Measurements from ENCODE around the gene WDR64.
"Not testable (repeated sequence)": the region's sequence is repeated elsewhere in the genome, so short reads cannot be mapped to it uniquely, and the experiment has no call there.

WDR64 gene

DNA sequence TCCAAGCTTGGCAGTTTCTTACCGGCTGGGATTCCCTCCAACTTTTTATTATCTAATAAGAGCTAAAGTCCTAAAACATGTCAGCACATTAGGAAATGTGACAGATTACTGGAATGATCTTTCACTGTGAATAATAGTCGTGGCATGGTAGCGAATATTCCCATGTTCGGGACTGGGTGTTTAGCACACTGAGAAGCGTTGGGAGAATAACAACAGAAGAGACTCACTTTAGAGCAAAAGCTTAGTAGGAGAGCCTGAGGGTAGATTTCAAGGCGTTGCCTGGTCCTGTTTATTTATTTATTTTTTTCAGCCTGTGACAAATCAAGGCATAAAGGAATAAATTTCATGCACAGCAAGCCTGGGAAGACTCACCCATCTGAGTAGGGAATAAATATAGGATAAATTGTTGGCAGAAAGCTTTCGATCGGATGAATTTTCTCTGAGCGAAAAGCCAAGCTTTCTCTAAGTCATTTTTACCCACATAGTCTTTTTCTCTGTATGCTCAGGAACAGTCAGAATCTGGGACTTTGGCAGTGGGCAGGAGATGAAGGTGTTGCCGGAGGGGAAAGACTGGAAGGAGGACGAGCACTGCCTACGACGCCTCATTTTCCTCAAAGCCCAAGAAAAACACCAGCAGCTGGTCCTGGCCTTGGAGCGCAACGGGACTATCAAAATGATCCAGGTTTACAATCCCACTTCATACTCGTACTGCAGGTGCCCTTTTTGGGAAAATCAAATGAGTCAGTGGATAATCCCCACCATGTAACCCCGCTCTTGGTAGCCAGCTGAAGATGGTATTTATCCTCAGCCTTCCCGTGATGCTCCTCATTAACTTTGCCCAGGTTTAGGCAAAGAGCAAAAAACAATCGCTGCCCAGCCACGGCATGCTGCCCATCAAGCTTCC, 97.2 kb downstream of the WDR64 start:
- no peak for DNase-seq

- no peak for DNase-seq
Measured at GRCh38 chr1:241749945-241750695, 98.0 kb downstream of the WDR64 start.

DNA sequence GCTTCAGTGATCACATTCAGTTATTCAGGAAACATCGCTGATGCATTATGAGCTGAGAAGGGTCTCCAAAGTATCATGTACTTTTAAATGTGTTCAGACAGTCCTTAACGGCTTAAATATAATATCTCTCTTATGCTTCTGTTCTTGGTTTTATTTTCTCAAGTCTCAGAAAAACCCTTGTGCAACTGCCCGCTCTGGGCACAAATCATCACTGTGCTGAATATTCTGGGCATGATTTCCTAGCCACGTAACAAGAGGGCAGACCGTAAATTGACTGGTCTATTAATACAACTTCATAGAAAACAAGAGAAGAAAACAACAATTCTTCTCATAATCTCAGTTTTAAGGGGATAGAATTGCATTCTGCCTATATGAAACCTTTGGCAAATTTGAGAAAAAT, 99.4 kb downstream of the WDR64 start:
- no peak for DNase-seq

DNA sequence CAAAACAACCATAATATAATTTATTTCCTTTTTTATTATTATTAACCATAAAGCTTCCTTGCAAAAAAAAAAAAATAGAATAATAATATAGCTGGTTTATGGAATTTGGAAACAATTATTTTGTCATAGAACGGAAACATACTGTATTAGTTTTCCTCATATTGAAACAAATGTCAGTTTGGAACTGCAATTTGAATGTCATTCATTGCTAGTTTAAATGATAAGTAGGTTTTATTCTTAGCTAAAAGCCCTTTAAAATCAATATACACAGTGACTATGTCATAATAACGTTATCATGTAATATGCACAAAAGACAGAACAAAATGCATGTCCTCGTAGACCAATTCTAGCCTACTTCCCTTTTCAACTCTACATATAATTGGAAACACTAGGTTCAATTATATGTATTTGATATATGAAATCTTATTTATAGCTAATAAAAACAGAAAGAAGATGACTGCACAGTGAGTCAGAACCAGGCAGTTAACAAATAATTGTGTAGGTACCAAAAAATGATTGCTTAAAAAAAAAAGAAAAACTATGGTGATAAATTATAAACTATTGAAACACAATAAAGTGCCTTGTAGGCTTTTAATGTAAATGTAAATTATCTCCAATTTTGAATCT, 110.7 kb downstream of the WDR64 start:
- DNase-seq: no peak

- no peak for DNase-seq
Measured at GRCh38 chr1:241765390-241765789, 113.3 kb downstream of the WDR64 start.

DNA sequence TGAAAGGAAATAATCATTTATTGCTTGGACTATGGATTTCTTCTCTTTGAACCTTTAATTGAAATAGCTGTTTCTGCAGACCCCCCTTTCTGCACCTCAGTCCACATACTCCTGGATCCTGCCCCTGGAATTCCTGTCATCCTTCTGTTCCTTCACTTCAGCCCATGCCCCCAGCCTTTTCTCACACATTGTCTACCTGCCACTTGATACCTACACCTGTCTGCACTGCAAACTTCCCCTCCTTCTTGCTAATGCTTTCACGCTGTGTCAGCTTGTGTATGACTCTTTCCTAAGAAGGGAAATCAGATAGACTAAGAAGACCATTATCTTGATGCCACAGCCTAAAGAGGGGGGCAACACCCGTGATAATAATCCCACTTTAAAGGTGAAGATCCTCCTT, 115.7 kb downstream of the WDR64 start:
- DNase-seq: no peak

DNA sequence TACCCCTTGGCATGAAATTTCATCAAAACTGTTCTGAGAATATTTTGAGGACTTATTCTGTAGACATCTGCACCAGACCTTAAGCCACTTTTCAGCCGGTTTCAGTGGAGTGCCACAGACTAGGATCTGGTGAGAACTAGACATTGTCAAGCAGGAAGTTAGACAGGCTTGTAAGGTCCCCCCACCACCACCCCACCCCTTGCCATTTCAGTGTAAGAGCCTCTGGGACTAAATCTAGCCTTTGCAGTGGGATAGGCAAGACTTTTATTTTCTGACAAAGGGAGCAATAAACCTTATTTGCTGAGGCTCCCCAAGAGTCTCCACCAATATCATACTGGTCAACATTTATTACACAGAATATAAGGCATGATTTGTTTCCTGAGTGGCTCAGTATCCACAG, 118.0 kb downstream of the WDR64 start:
- no peak for DNase-seq

- DNase-seq: no peak
Measured at GRCh38 chr1:241771117-241771516, 119.0 kb downstream of the WDR64 start.

DNA sequence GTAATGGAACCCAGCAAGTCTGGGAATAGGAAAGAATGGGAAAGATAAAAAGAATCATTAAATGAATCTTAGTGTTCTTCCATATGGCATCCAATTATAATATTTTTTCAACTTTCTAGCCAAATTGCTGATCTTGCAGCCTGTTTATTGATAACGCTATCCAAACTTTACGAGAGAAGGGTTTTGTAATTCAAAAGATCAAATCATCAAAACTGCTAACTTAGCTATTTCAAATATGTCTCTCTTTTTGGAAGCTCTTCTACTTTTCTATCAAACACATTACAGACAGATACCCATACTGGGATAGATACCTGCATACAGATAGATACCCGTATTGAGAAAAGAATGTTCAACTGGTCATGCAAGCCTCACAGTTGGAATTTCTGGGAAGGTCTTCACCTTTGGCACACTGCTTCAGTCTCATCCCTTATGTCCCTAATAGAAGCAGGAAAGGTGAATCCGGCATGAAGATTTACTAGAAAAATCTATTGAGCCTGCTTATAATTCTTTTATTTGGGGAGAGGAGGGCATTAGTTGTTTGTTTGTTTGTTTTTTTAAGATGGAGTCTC, 120.9 kb downstream of the WDR64 start:
- DNase-seq: no peak

- no peak for DNase-seq
Measured at GRCh38 chr1:241773991-241774390, 121.9 kb downstream of the WDR64 start.

- DNase-seq: no peak
Measured at GRCh38 chr1:241775021-241775420, 122.9 kb downstream of the WDR64 start.

- no peak for DNase-seq
Measured at GRCh38 chr1:241776911-241777310, 124.8 kb downstream of the WDR64 start.

- DNase-seq: no peak
Measured at GRCh38 chr1:241778117-241778516, 126.0 kb downstream of the WDR64 start.

GRCh38 chr1:241779897-241780296, 127.8 kb downstream of the WDR64 start:
- no peak for DNase-seq

DNA sequence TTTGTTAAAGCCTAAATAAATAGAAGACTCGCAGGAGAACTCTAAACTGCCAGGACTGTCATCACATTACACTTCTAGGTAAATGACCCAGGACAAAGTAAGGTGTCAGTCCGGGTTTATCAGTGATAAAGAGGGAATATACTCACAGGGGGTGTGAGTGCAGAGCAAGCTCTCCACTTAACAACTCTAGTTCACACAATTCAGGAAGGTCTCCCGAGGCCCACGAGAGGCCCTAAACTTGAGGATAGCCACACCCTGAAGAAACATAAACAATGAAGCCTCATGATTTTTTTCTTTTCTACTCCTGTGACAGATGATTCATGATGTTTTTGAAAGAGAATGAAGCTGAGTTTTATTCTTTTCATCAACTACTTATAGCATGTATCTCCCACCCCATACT, 130.3 kb downstream of the WDR64 start:
- no peak for DNase-seq

DNA sequence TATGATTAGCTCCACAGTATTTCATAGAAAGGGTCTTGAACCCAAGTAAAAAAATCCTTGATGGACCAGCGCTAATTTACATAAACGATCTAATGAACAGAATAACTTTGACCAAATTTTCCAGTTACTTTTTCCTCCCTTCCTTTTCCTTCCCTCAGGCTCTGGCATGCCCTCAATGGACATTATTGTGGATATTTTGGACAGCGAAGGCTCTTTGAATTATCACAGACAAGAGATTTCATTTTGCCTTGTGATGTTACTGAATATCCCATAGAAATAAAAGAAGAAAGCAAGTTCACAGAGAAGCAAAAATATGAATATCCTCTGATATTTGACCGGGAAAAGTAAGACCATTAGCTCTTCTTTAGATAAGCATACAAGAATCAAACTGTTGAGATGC, 135.6 kb downstream of the WDR64 start:
- no peak for DNase-seq

- DNase-seq: no peak
Measured at GRCh38 chr1:241789061-241789460, 137.0 kb downstream of the WDR64 start.

DNA sequence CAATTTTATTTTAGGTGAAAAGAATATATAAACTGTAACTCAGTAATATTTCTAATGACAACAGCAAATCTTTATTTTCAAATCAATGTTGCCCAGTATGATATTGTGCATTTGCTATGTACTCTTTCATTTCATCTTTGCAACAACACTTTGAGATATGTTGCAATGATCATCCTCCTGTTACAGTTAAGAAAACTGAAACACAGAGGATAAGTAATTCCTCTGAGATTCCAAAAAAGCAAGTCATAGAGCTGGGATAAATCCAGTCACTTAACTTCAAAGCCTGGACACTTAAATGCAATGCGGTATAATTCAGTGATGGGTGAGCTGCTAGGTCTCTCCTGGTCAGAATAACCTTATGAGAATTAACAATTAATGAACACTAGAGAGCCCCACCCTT, 147.3 kb downstream of the WDR64 start:
- no peak for DNase-seq

- DNase-seq: no peak
Measured at GRCh38 chr1:241800640-241801039, 148.6 kb downstream of the WDR64 start.

GRCh38 chr1:241802863-241803262, 150.8 kb downstream of the WDR64 start:
- DNase-seq: no peak

DNA sequence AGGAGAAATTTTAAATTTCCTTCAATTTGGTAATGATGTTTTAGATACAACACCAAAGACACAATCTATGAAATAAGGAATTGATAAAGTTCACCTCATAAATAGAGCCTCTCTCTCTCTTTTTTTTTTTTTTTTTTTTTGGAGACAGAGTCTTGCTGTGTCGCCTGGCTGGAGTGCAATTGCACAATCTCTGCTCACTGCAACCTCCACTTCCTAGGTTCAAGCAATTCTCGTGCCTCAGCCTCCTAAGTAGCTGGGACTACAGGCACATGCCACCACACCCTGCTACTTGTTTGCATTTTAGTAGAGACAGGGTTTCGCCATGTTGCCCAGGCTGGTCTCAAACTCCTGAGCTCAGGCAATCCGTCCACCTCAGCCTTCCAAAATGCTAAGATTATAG, 152.6 kb downstream of the WDR64 start:
- not testable (repeated sequence) for DNase-seq

- no peak for DNase-seq
Measured at GRCh38 chr1:241808265-241808664, 156.2 kb downstream of the WDR64 start.

DNA sequence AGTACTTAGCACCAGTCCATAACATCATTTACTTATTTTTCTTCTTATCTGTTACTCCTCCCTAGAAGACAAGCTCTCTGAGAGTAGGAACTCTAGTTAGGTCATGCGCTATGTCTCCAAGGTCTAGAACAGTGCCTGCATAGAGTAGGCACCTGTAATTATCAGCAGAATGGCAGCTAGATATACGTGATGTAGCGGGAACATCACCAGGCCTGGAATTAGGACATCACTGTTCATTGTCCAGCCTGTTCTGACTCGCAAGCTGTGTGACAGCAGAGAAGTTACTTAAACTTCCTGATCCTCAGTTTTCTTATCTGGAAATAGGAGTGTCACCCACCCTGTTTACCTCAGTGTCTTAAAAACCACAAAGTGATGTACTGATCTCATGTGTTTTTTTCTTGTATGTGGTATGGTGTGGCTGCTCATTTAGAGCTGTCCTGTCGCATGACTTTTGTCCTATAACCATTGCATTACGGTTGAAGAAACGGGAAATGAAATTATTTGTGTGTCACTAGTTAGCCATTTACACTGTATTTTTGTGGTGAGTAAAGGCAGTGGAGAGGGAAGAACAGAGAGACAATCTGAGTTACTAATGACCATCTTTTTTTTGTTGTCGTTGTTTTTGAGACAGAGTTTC, 158.8 kb downstream of the WDR64 start:
- DNase-seq: no peak

All from NCI-H526 (cell line).